GDM1 (cell line): ENCODE data around the gene EIF4A2.

Experiments
- DNase-seq: peaks from one replicate; lab custom pipeline; 2025; lab: John Stamatoyannopoulos, UW

Gene EIF4A2

DNA sequence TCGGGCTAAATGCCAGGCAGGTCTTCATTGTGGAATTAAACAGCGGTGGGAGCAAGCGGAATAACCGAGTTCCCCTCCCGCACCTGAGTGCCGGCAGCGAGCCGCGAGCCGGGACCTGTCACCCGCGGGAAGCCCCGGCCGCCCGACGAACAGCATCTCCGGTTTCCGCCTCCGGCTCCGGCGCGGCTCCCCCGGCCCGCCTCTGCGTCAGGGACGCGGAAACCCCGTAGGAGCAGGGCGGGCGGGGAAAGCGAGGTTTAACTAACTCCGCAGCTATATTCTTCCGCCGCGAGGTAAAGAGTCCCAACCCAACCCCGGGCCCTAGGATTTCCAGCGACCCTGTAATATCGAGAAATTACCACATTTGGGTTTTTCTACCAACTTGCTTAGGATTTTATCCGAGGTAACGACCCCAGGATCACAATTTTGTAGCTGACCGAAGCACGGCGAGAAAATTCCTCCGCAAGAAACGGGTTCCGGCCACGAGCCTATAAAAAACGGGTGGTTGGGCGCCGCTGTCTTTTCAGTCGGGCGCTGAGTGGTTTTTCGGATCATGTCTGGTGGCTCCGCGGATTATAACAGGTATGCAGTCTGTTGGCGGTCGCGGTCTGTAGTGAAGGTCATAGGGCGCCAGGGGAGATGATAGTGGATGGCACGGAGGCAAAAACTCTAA is at the start of gene EIF4A2:
TSS of gene EIF4A2 (plus strand) at position 520 of the 673 bp plus-strand sequence. CDS start at position 554, 34 bp downstream.
- peak; percentile 83 for DNase-seq

DNA sequence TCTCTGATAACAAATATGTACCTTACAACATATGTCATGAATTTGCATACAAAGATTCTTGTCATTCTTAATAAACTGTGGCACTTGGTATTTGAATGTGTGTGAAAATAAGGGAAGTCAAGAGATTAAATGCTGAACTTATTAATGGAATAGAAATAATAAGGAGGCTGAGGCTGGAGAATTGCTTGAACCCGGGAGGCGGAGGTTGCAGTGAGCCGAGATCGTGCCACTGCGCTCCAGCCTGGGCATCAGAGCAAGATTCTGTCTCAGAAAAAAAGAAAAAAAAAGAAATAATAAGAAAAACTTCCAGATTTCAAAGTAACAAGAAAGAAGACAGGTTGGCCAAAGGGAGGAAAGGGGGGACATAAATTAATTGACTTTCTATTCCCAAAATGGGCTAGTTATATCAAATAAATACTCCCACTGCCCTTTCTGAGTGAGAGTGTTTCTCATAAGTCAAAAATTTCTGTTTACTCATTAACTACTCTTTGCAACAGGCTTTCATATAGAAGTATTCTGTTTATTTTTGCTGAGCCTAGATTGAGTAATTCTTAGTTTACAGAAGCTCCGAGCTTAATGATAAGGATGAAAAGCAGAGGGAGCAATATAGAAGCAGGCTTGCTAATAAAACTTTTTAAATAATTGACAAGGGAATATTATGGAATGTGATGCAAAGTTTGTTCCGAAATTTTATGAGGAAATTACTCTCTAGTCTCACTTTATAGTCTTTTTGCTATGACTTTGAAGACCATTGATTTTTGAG is 40.6 kb upstream of the EIF4A2 start:
- no peak for DNase-seq

DNA sequence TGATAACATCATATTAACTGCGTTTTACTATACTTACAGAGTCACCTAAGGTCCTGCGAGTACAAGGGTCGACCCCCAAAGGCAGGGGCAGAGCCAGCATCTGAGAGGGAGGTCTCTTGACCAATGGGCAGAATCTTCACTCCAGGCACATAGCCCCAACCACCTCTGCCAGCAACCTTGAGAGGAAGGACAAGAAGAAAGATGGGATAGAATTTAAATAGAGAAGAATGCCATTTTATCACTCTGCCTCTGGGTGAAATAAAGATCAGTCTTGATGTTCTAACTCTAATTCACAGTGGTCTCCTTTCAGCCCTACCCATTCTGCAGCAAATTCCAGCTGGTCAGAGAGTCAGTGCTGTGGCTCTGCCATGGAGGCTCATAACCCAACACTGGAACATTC is 39.7 kb upstream of the EIF4A2 start:
- DNase-seq = no peak

DNA sequence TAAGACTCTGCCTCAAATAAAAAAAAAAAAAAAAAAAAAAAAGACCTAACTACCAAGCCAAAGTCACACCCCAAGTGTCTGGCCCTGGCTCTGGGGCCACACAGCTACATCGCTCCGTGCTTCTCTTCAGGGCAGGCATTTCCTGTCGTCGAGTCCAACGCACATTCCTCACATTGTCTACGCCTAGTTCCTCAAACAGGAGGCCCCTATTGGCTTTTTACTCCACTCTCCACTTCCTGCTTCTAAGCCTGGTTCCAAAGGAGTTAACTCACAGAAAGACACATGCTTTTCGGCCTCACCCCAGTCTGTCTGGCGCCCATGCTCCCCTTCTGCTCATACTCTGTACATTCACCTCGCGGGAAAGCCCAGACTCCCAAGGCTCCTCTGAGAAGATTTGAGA is 37.4 kb upstream of the EIF4A2 start:
- peak; percentile 55 for DNase-seq

- no peak for DNase-seq
Measured at GRCh38 chr3:186750316-186750715, 33.1 kb upstream of the EIF4A2 start.

DNA sequence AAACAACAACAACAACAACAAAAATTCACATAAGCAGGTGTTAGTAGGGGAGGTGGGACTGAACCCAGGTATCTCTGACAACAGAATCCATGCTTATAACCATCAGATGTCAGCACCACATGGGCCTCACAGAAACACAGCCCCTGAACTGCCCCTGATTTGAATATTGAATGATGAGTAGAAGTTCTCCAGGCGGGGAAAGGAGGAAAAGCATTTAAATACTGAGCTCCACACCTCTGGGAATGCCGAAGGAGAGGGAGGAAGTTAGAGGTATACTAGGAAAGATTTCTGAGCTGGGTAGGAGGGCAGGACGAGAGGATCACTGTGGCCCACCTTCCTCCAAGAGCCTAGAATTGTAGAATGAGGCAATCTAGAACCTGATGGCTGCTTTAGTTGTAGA is 31.9 kb upstream of the EIF4A2 start:
- no peak for DNase-seq

DNA sequence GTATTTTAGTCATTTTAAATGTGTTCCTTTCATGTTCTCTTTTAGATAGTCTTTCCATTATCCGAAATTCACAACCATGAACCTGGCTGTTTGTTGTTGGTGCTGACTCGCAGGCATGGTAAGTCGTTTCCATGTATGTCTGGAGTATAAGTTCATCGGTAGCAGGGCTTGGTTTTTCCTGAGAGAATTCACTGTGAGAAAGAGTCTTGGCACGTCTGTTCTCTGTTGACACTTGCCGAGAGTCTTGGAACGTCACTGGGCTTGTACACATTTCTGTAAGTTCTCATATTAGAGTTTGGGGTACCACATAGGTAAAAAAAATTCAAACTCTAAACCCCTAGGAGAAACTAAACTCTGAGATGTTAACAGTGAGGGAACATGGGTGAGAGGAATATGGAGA is 29.4 kb upstream of the EIF4A2 start:
- DNase-seq = no peak

DNA sequence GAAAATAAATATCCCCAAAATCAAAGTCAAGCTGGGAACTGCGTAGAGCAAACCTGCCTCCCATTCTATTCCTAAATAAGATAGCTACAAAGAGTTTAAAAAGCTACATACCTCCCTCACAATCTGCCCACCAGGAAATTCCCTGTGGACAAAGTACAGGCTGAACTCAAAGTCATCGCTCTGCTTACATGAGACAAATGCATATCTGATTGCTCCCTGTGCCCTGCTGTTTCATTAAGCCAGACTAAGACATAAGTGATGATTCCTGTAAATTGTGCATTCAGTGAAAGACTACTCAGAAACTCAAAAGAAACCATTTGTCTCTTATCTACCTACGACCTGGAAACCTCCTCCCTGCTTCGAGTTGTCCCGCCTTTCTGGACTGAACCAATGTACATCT is 28.5 kb upstream of the EIF4A2 start:
- DNase-seq = no peak

GRCh38 chr3:186757214-186757613 is 26.2 kb upstream of the EIF4A2 start:
- DNase-seq = no peak

GRCh38 chr3:186757686-186758220 is 25.6 kb upstream of the EIF4A2 start:
- DNase-seq = no peak

DNA sequence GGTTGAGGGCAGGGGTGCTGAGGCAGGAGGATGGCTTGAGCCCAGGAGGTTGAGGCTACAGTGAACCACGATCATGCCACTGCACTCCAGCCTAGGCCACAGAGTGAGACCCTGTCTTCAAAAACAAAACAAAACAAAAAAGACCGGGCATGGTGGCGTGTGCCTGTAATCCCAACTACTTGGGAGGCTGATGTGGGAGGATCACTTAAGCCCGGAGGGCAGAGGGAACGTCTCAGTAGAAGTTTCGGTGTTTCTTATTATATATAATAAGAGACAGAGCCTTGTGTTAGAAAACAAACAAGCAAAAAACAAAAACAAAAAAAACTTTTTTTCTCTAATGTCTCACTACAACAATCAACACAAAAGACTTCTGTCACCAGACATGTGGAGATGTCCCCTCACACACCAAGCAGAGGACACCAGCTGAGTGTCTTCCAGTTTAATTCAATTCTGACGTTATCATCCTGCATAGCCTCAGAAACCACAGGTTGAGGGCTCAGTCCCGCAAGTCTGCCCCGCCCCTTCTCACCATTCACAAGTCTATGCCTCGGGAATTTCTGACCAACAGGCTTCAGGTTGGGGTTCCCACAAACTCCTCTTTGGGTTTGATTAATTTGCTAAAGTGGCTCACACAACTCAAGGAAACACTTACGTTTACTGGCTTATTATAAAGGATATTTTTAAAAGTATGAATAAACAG is 24.0 kb upstream of the EIF4A2 start:
- no peak for DNase-seq

DNA sequence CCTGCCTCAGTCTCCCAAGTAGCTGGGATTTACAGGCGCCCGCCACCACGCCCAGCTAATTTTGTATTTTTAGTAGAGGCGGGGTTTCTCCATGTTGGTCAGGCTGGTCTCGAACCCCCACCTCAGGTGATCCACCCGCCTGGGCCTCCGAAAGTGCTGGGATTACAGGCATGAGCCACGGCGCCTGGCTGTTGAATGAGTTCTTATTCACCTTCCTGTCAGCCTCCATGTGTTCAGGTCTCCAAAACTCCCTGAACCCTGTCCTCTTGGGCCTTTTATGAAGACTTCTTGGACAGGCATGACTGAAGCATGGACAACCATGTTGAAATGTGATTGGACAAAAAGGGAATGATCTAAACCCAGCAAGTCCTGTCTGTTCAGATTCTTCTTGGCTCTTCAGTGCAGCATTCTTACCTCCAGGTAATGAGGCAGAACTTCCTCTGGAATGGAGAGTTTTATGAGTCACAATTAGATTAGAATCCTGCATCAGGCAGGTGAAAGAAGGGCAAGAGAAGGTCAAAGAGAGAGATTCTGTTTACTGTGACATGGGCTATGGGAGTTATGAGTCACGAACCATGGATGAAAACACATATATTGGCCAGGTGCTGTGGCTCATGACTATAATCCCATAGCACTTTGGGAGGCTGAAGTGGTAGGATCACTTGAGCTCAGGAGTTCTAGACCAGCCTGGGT is 23.1 kb upstream of the EIF4A2 start:
- no peak for DNase-seq

GRCh38 chr3:186760897-186761447 is 22.4 kb upstream of the EIF4A2 start:
- no peak for DNase-seq

GRCh38 chr3:186772281-186772694 is 11.1 kb upstream of the EIF4A2 start:
- no peak for DNase-seq

GRCh38 chr3:186772701-186773417 is 10.5 kb upstream of the EIF4A2 start:
- no peak for DNase-seq

DNA sequence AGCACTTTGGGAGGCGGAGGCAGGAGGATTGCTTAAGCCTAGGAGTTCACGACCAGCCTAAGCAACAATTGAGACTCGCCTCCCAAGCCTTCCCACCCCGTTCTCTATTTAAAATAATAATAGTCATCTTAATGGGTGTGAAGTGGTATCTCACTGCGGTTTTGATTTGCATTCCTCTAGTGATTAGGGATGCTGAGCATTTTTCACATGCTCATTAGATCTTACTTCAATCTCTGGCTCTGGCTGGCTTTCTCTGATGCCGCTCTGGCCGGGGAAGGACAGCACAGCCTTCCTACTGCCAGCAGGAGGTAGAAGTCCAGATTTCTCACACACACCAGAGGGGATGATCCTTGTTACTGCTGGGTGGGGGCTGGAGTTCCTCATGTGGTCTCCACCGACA is 7.4 kb upstream of the EIF4A2 start:
- no peak for DNase-seq

GRCh38 chr3:186779204-186779603 is 4.2 kb upstream of the EIF4A2 start:
- DNase-seq = no peak

- DNase-seq = no peak
Measured at GRCh38 chr3:186782542-186783057, 777 bp upstream of the EIF4A2 start.

- peak; percentile 31 for DNase-seq
Measured at GRCh38 chr3:186783731-186784515, 546 bp downstream of the EIF4A2 start.
